ENCODE results near the gene LIMA1.
A peak's percentile ranks its signal among the peaks of the same experiment; 100 is the strongest.
"Not testable (repeated sequence)": the region's sequence is repeated elsewhere in the genome, so short reads cannot be mapped to it uniquely, and the experiment has no call there.

The LIMA1 gene

GRCh38 chr12:50317203-50317602, 33.9 kb upstream of the LIMA1 start:
- no peak for TF ChIP-seq CTCF (IDR thresholded peaks at IDR 0.05)
- no peak for DNase-seq (ENCODE audit: low spot score)
- no peak overlapping the region for H3K27ac ChIP-seq
- no peak overlapping the region for H3K4me3 ChIP-seq

- no peak for TF ChIP-seq CTCF (IDR thresholded peaks at IDR 0.05)
- H3K4me3 ChIP-seq, result no peak overlapping the region
- H3K27ac ChIP-seq, result no peak overlapping the region
- no peak for DNase-seq (ENCODE audit: low spot score)
Measured at GRCh38 chr12:50315803-50316202, 32.5 kb upstream of the LIMA1 start.

- H3K27ac ChIP-seq, result no peak overlapping the region
- TF ChIP-seq CTCF (IDR thresholded peaks at IDR 0.05), result peak; percentile 34
- DNase-seq (ENCODE audit: low spot score), result no peak
- no peak overlapping the region for H3K4me3 ChIP-seq
Measured at GRCh38 chr12:50314636-50315312, 31.5 kb upstream of the LIMA1 start.

GRCh38 chr12:50313971-50314370, 30.7 kb upstream of the LIMA1 start:
- not testable (repeated sequence) for H3K27ac ChIP-seq; H3K4me3 ChIP-seq; DNase-seq (ENCODE audit: low spot score)

GRCh38 chr12:50313256-50313931, 30.1 kb upstream of the LIMA1 start:
- H3K27ac ChIP-seq, result no peak overlapping the region
- H3K4me3 ChIP-seq, result no peak overlapping the region
- no peak for DNase-seq (ENCODE audit: low spot score)
- no peak for TF ChIP-seq CTCF (IDR thresholded peaks at IDR 0.05)

GRCh38 chr12:50311858-50312609, 28.7 kb upstream of the LIMA1 start:
- peak overlapping the region in 1 of 2 donors; percentile 9 for H3K27ac ChIP-seq
- H3K4me3 ChIP-seq; DNase-seq (ENCODE audit: low spot score): not testable (repeated sequence)

GRCh38 chr12:50309950-50310349, 26.6 kb upstream of the LIMA1 start:
- TF ChIP-seq CTCF (IDR thresholded peaks at IDR 0.05), result no peak
- no peak overlapping the region for H3K27ac ChIP-seq
- no peak for DNase-seq (ENCODE audit: low spot score)
- no peak overlapping the region for H3K4me3 ChIP-seq

- TF ChIP-seq CTCF (IDR thresholded peaks at IDR 0.05), result no peak
- Histone ChIP-seq H3K27ac (no peak overlapping the region), H3K4me3 (no peak overlapping the region)
- no peak for DNase-seq (ENCODE audit: low spot score)
Measured at GRCh38 chr12:50302686-50303085, 19.4 kb upstream of the LIMA1 start.

All from coronary artery (tissue), 2 donors.